ENCODE results near the gene UST.

UST gene

DNA sequence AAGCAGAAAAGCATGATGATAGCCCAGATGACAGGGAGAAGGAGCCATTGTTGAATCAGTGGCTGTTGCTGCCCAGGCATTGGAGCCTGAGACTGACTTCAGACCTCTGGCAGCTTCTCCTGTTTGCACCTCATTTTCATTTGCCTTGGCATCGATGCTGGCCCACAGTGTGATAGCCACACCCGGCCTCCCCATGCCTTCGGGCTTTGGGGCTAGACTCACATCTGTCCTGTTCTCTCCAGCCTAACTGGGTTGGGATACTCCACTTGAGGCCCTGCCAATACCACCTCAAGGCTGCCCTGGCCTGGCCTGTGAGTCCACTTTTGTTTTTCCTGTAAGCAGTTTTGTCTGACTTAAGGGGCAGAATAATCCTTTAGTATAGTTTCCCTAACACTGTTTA is 140.4 kb downstream of the UST start:
- Histone ChIP-seq H3K9me3 (ENCODE audit: control insufficient read depth, low read length) (no peaks in the 10 kb centered on the region), H3K27ac (ENCODE audit: low read depth, low read length, severe bottlenecking) (no peak overlapping the region), H3K4me3 (ENCODE audit: extremely low read depth, insufficient read depth, low read length, poor library complexity, severe bottlenecking) (no peak overlapping the region), H3K36me3 (ENCODE audit: control insufficient read depth, insufficient read depth, low read length) (no peaks in the 10 kb centered on the region), H3K4me1 (ENCODE audit: control insufficient read depth, insufficient read depth, low read length, poor library complexity, severe bottlenecking) (peaks cover 4% of the 10 kb centered on the region)
- 94 to 100% methylated on average over 3 of the region's 3 CpGs for WGBS, 2 experiments (ENCODE audit: insufficient coverage in 2 of 2)

DNA sequence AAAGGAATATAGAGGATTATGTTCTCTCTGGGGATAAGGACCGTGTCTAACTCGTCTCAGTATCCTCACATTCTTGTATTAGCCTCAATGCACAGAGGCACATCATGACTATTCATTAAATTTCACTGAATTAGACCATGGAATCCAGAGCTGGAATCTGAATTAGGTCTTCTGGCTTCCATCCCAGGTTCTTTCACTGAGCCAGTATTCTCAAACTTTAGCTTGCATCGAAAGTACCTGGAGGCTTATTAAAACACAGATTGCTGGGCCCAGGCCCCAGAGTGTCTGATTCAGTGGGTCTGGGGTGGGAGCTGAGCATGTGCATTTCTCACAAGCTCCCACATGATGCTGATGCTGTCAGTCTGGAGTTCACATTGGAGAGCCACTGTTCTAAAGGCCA is 142.0 kb downstream of the UST start:
- Histone ChIP-seq H3K36me3 (ENCODE audit: control insufficient read depth, insufficient read depth, low read length) (no peaks in the 10 kb centered on the region), H3K27ac (ENCODE audit: low read depth, low read length, severe bottlenecking) (no peak overlapping the region), H3K9me3 (ENCODE audit: control insufficient read depth, low read length) (no peaks in the 10 kb centered on the region), H3K4me1 (ENCODE audit: control insufficient read depth, insufficient read depth, low read length, poor library complexity, severe bottlenecking) (peaks cover 4% of the 10 kb centered on the region), H3K4me3 (ENCODE audit: extremely low read depth, insufficient read depth, low read length, poor library complexity, severe bottlenecking) (no peak overlapping the region)
- WGBS, 2 experiments (ENCODE audit: insufficient coverage in 2 of 2), result 90 to 100% methylated on average over 1 to 3 of the region's 3 CpGs

DNA sequence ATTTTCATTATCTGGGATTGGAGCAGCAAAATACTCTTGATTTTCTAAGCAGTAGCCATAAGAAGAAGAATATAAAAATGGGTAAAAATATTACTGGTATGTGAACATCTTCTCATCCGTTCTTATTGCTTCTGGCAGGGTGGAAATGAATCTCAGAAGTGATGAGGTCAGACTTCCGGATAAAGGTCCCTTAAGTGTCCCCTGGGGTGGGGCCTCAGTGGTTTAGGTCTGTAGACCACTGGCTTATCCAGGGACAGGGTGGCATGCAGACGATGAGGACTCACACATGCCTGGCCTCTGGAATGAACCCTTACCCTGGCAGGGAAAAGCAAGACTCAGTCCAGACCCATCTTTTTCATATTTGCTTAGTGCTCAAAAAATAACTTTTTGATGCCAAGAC is 143.3 kb downstream of the UST start:
- WGBS, 2 experiments (ENCODE audit: insufficient coverage in 2 of 2), result 100% methylated on average over 2 to 3 of the region's 3 CpGs
- Histone ChIP-seq H3K27ac (ENCODE audit: low read depth, low read length, severe bottlenecking) (no peak overlapping the region), H3K36me3 (ENCODE audit: control insufficient read depth, insufficient read depth, low read length) (no peaks in the 10 kb centered on the region), H3K4me1 (ENCODE audit: control insufficient read depth, insufficient read depth, low read length, poor library complexity, severe bottlenecking) (peaks cover 4% of the 10 kb centered on the region), H3K4me3 (ENCODE audit: extremely low read depth, insufficient read depth, low read length, poor library complexity, severe bottlenecking) (no peak overlapping the region), H3K9me3 (ENCODE audit: control insufficient read depth, low read length) (no peaks in the 10 kb centered on the region)

DNA sequence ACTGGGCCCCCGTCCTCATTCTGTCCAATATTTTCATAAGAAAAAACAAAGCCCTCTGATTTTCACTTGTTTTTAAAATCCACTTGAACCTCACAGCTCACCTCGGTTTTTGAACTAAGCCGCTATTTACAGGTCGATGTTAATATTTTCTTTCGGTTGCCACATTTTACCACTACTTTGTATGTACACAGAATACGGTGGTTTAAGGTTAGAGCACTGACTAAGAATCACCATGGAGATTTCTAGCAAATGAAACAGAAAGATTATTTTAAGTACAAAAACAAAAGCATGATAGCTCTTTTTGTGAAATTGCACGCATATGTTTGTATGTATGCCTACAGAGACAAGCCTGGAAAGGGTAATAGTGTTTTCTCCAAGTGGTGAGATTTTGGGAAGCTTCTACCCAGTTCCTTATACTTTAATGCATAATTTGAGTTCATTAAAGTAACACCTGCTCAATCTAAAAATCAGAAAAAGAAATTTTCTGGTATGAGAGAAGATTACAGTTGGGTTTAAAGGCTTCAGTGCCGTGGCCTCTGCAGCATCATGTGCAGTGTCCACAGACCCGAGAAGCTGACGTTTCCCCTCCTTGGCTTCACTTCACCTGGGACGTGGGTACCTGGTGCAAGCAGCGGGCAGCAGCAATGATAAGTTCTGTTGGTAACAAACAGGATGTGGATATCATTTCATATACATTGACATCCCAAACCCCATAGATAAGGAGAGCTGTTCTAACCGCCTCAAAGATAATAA is 144.0 kb downstream of the UST start:
- H3K4me3 ChIP-seq (ENCODE audit: extremely low read depth, insufficient read depth, low read length, poor library complexity, severe bottlenecking), result no peak overlapping the region
- peaks cover 4% of the 10 kb centered on the region for H3K4me1 ChIP-seq (ENCODE audit: control insufficient read depth, insufficient read depth, low read length, poor library complexity, severe bottlenecking)
- no peaks in the 10 kb centered on the region for H3K9me3 ChIP-seq (ENCODE audit: control insufficient read depth, low read length)
- no peaks in the 10 kb centered on the region for H3K36me3 ChIP-seq (ENCODE audit: control insufficient read depth, insufficient read depth, low read length)
- no peak overlapping the region for H3K27ac ChIP-seq (ENCODE audit: low read depth, low read length, severe bottlenecking)
- WGBS, 2 experiments (ENCODE audit: insufficient coverage in 2 of 2), result 98 to 100% methylated on average over 5 to 6 of the region's 13 CpGs

DNA sequence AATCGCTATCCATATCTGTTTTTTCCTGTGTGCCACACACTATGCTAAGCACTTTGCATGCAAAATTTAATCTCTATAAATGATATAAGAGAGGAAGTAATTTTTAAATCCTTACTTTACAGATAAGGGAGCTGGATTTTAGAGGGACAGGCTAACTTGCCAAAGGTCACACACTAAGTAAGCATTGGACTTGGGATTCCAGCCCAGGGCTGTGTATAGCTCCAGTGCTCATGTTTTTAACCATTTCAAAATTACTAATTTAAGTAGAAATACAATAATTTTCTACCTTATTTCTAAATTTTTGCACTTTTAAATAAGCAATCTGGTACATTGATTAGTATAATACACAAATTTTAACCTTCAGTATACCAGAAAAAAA is 144.6 kb downstream of the UST start:
- H3K36me3 ChIP-seq (ENCODE audit: control insufficient read depth, insufficient read depth, low read length), result no peaks in the 10 kb centered on the region
- WGBS, 2 experiments (ENCODE audit: insufficient coverage in 2 of 2), result no CpG with 5 or more reads among the region's 1 CpG
- no peak overlapping the region for H3K27ac ChIP-seq (ENCODE audit: low read depth, low read length, severe bottlenecking)
- H3K9me3 ChIP-seq (ENCODE audit: control insufficient read depth, low read length), result no peaks in the 10 kb centered on the region
- no peaks in the 10 kb centered on the region for H3K4me1 ChIP-seq (ENCODE audit: control insufficient read depth, insufficient read depth, low read length, poor library complexity, severe bottlenecking)
- H3K4me3 ChIP-seq (ENCODE audit: extremely low read depth, insufficient read depth, low read length, poor library complexity, severe bottlenecking), result no peak overlapping the region

DNA sequence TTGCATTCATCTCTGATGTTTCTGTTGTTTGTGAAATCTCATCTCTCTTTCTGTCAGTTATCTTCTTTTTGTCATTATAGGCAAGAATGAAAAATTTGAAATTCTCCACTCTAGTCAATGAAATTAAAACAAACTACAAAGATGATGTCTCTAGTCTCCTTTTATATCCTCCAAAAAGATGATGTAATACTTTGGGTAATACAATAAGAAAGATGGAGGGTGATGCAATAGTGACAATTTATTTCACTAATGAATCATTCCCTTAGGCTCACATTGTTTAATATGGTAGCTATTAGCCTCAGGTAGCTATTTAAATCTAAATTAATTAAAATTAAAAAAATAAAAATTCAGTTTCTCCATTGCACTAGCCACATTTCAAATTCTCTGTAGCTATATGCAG is 145.4 kb downstream of the UST start:
- Histone ChIP-seq H3K4me3 (ENCODE audit: extremely low read depth, insufficient read depth, low read length, poor library complexity, severe bottlenecking) (no peak overlapping the region), H3K27ac (ENCODE audit: low read depth, low read length, severe bottlenecking) (no peak overlapping the region), H3K4me1 (ENCODE audit: control insufficient read depth, insufficient read depth, low read length, poor library complexity, severe bottlenecking) (no peaks in the 10 kb centered on the region), H3K36me3 (ENCODE audit: control insufficient read depth, insufficient read depth, low read length) (no peaks in the 10 kb centered on the region), H3K9me3 (ENCODE audit: control insufficient read depth, low read length) (no peaks in the 10 kb centered on the region)

DNA sequence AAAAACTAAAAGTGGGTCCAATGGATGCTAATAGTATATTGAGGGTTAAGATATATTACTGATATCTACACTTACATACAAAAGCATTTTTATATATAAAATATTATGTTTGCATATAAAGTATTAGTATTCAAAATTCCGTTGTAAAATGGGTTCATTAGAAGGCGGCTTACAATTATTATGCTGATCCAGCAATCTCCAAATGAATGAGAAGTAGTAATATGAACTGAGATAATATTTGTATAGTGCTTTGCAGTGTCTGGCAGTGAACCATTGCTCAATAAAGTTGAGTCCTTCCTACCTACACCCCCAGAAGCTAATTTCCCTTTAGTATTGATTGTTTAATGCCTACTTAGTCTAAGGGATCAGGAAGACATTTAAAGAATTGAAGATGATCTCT is 146.2 kb downstream of the UST start:
- no peak overlapping the region for H3K4me3 ChIP-seq (ENCODE audit: extremely low read depth, insufficient read depth, low read length, poor library complexity, severe bottlenecking)
- H3K27ac ChIP-seq (ENCODE audit: low read depth, low read length, severe bottlenecking), result no peak overlapping the region
- no peaks in the 10 kb centered on the region for H3K4me1 ChIP-seq (ENCODE audit: control insufficient read depth, insufficient read depth, low read length, poor library complexity, severe bottlenecking)
- no CpG with 5 or more reads among the region's 2 CpGs for WGBS, 2 experiments (ENCODE audit: insufficient coverage in 2 of 2)
- no peaks in the 10 kb centered on the region for H3K36me3 ChIP-seq (ENCODE audit: control insufficient read depth, insufficient read depth, low read length)
- no peaks in the 10 kb centered on the region for H3K9me3 ChIP-seq (ENCODE audit: control insufficient read depth, low read length)

DNA sequence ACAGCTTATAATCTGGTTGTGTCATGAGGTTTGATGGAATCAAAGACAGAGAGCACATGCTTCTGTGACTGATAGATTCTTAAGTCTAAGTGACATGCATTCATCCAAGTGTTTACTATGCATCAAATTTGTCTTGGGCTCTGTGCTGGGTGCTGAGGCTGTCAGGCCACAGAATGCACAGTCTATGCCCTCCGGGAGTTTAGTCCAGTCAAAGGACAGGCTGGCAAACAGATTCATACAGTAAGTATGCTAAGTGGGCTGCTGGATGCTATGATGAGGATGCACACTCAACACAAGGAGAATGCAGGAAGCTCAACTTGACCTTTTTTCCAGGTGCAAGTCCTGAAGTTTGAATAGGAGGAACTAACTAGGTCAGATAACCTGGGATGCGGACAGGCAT is 146.7 kb downstream of the UST start:
- H3K27ac ChIP-seq (ENCODE audit: low read depth, low read length, severe bottlenecking), result no peak overlapping the region
- no peaks in the 10 kb centered on the region for H3K9me3 ChIP-seq (ENCODE audit: control insufficient read depth, low read length)
- WGBS, 2 experiments (ENCODE audit: insufficient coverage in 2 of 2), result 80 to 88% methylated on average over 1 to 2 of the region's 2 CpGs
- H3K4me1 ChIP-seq (ENCODE audit: control insufficient read depth, insufficient read depth, low read length, poor library complexity, severe bottlenecking), result no peaks in the 10 kb centered on the region
- H3K36me3 ChIP-seq (ENCODE audit: control insufficient read depth, insufficient read depth, low read length), result no peaks in the 10 kb centered on the region
- no peak overlapping the region for H3K4me3 ChIP-seq (ENCODE audit: extremely low read depth, insufficient read depth, low read length, poor library complexity, severe bottlenecking)

DNA sequence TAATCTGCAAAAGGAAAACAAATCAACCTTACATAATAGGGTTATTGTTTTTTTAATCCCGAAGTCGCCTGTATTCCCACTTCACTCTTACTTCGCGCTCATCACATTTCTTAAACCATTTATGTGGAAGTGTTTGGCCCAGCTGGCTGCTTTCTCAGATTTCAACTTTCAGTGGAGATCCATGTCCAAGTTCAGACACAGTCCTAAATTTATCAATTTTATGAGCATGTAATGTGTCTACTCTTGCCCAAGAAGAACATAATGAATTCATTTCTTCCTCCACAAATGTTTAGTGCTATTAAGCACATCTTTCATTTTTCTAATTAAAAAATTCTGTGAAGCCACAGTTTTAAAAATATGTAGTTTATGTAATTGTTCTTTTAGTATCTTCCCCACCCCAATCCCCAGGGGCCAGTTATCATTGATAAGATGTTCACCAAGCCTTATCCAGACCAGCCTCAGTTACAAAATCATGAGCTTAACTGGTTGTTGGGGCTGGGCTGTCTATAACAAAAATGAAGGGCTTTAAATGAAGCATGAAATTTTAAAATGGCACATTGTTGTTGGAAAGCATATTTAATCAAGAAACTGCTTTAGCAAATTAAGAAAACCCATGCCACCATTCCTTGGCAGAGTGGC is 151.7 kb downstream of the UST start:
- Histone ChIP-seq H3K36me3 (ENCODE audit: control insufficient read depth, insufficient read depth, low read length) (no peaks in the 10 kb centered on the region), H3K27ac (ENCODE audit: low read depth, low read length, severe bottlenecking) (no peak overlapping the region), H3K4me3 (ENCODE audit: extremely low read depth, insufficient read depth, low read length, poor library complexity, severe bottlenecking) (no peak overlapping the region), H3K9me3 (ENCODE audit: control insufficient read depth, low read length) (no peaks in the 10 kb centered on the region), H3K4me1 (ENCODE audit: control insufficient read depth, insufficient read depth, low read length, poor library complexity, severe bottlenecking) (no peaks in the 10 kb centered on the region)
- WGBS, 2 experiments (ENCODE audit: insufficient coverage in 2 of 2), result no CpG with 5 or more reads among the region's 4 CpGs

DNA sequence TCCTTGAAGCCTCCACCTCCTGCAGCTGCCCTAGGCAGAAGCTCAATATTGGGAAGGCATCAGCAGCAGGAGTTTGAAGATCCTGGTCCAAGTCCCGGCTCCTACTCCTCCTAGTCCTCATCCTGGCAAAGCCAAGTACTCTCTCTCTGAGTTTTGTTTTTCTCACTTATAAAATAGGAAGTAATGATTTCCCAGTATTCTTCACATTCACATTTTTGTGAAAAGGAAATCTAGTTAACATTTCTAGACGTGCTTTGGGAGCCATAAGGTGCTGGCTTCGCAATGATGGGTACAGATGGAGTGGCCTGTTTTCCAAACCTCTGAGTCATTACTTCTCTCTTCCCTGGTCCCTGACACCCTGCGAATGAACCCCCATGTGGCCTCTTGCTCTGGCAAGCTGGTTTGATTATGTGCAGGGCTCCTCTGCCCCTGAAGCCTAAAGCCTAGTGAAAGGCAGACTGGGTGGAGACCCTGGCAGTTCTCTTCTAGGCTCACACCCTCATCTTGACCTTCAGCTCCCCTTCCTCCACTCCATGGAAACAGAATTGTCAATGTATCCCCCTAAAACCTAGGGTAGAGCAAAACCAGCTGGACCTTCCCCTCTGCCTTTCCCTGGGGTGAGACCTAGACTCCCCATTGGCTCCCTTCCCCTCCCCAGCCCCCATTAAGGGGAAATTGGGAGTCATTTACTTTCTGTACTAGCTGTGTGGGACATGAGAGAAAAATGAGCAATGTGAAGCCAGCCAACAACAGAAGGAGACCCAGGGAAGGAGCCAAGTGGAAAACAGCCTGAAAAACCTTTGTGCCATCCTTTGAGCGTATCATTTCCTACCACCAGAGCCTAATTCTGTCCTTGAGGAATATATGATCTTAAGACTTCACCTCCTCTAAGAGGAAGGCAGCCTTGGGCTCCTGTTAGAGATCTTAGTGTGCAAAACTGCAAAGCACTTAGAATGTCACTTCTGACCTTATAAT is 158.4 kb downstream of the UST start:
- 89 to 100% methylated on average over 1 to 3 of the region's 5 CpGs for WGBS, 2 experiments (ENCODE audit: insufficient coverage in 2 of 2)
- H3K9me3 ChIP-seq (ENCODE audit: control insufficient read depth, low read length), result no peaks in the 10 kb centered on the region
- no peak overlapping the region for H3K27ac ChIP-seq (ENCODE audit: low read depth, low read length, severe bottlenecking)
- no peaks in the 10 kb centered on the region for H3K4me1 ChIP-seq (ENCODE audit: control insufficient read depth, insufficient read depth, low read length, poor library complexity, severe bottlenecking)
- H3K4me3 ChIP-seq (ENCODE audit: extremely low read depth, insufficient read depth, low read length, poor library complexity, severe bottlenecking), result no peak overlapping the region
- no peaks in the 10 kb centered on the region for H3K36me3 ChIP-seq (ENCODE audit: control insufficient read depth, insufficient read depth, low read length)
